Suprapubic skin (tissue), 4 donors: Measurements from ENCODE around the gene SLC37A3. TPM values are rescaled to one million over a fixed set of nuclear protein-coding genes. Genes with fewer than 3 reads are reported as not detected.

Experiments
- DNase-seq, 2 donors: peaks; one replicate each; pipeline ENCODE4 v3.0.0-alpha.2; 2019; ENCODE audit warnings: low spot score in 2 of 2
- H3K27ac ChIP-seq: fragments of 200-600 bp; sonication (generic); one replicate; pipeline ENCODE4 v1.5.1; 2019
- H3K27me3 ChIP-seq: fragments of 200-600 bp; sonication (generic); one replicate; pipeline ENCODE4 v1.5.1; 2019
- H3K36me3 ChIP-seq: fragments of 200-600 bp; sonication (generic); one replicate; pipeline ENCODE4 v1.5.1; 2019
- H3K4me1 ChIP-seq: fragments of 200-600 bp; sonication (generic); one replicate; pipeline ENCODE4 v1.5.1; 2019
- H3K4me3 ChIP-seq: fragments of 200-600 bp; sonication (generic); one replicate; pipeline ENCODE4 v1.5.1; 2019; ENCODE audit warnings: mild to moderate bottlenecking
- H3K9me3 ChIP-seq: fragments of 200-600 bp; sonication (generic); one replicate; pipeline ENCODE4 v1.5.1; 2019
- EP300 ChIP-seq: sonication (generic); formaldehyde crosslinking; IDR thresholded peaks from one replicate; pipeline ENCODE4 v1.6.1; 2017; ENCODE audit warnings: antibody characterized with exemption
- POLR2A ChIP-seq, 2 donors: fragments of 450-650 bp; IDR thresholded peaks; one replicate each; pipeline ENCODE4 v1.6.1; 2017; ENCODE audit warnings: antibody characterized with exemption in 2 of 2, mild to moderate bottlenecking in 2 of 2, moderate library complexity in 2 of 2
- POLR2AphosphoS5 ChIP-seq, 3 donors: sonication (generic); formaldehyde crosslinking; IDR thresholded peaks; one replicate each; pipeline ENCODE4 v1.6.1; 2017; ENCODE audit warnings: antibody characterized with exemption in 3 of 3
- WGBS: methylation state at CpG from one replicate; pipeline ENCODE4 v1.1.5; 2018; 5-methylcytosine and 5-hydroxymethylcytosine counted together
- total RNA-seq, 4 donors: library from RNA; depleted of rRNA; stranded (reverse); fragments of >200 nt; gene quantifications; one replicate each; pipeline ENCODE4 v1.1.0, GENCODE V29; 2016
- TF ChIP-seq, protein P1 (sequence below), 2 donors: fragments of 200-600 bp in 1 of 2; fragments of 450-650 bp in 1 of 2; sonication (generic) in 1 of 2; IDR thresholded peaks; one replicate each; pipeline ENCODE4 v1.5.1; 2016 to 2019; ENCODE audit warnings: antibody characterized with exemption in 2 of 2, mild to moderate bottlenecking in 1 of 2, moderate library complexity in 1 of 2

The SLC37A3 gene
- total RNA-seq, 4 donors from 2014 or later, result 27.3 to 61.4 (median 39.2) TPM

DNA sequence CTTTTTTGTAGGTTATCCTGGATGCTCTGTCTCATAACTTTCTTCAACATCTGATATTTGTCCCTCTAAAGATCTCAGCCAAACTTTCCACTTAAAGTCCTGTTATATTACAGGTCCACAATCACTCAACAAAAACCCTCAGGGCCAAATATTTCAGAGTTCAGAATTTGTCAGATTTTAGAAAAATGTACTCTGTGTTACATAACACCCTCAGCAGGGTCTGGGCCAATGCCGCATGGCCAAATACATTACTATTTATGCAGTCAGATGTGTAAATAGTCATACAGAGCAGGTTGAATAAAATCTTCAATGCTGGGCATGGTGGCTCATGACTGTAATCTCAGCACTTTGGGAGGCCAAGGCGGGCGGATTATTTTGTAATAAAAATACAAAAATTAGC lies 17.0 kb upstream of the SLC37A3 start:
- no peaks in the 10 kb centered on the region for H3K36me3 ChIP-seq
- no peak for DNase-seq
- WGBS, result 94% methylated on average over 3 of the region's 3 CpGs
- H3K9me3 ChIP-seq, result no peaks in the 10 kb centered on the region
- H3K27ac ChIP-seq, result no peak overlapping the region
- no peak for TF ChIP-seq POLR2A (IDR thresholded peaks at IDR 0.05)
- TF ChIP-seq EP300, result no peak
- no peak for TF ChIP-seq POLR2AphosphoS5 (IDR thresholded peaks at IDR 0.05)
- TF ChIP-seq, protein P1, sequence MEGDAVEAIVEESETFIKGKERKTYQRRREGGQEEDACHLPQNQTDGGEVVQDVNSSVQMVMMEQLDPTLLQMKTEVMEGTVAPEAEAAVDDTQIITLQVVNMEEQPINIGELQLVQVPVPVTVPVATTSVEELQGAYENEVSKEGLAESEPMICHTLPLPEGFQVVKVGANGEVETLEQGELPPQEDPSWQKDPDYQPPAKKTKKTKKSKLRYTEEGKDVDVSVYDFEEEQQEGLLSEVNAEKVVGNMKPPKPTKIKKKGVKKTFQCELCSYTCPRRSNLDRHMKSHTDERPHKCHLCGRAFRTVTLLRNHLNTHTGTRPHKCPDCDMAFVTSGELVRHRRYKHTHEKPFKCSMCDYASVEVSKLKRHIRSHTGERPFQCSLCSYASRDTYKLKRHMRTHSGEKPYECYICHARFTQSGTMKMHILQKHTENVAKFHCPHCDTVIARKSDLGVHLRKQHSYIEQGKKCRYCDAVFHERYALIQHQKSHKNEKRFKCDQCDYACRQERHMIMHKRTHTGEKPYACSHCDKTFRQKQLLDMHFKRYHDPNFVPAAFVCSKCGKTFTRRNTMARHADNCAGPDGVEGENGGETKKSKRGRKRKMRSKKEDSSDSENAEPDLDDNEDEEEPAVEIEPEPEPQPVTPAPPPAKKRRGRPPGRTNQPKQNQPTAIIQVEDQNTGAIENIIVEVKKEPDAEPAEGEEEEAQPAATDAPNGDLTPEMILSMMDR (IDR thresholded peaks at IDR 0.05), result no peak
- H3K4me3 ChIP-seq, result no peak overlapping the region
- H3K4me1 ChIP-seq, result no peaks in the 10 kb centered on the region
- H3K27me3 ChIP-seq, result no peaks in the 10 kb centered on the region

DNA sequence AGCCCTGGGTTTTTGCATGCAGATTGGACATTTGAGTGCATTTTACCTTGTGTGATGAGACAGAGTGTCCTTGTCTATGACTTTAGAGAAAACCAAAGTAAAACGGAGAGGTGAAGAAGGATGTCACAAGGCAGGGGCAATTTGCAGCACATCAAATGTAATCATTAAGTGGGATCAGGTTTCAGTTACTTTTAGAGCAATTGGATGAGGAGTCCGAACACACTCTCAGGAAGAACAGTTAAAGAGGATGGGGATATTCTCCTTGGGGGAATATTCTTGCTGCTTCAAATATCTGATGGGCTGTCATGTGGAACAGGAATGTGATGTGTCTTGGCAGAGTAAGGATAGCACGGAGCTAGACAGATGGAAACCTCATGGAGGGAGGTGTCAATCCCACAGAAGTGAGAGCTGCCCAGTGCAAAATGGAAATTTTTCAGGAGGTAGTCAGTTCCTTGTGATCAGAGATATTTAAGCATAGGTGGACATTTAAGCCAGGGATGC lies 6.3 kb upstream of the SLC37A3 start:
- 42% methylated on average over 3 of the region's 3 CpGs for WGBS
- no peaks in the 10 kb centered on the region for H3K27me3 ChIP-seq
- no peak for TF ChIP-seq EP300
- TF ChIP-seq, protein P1 (IDR thresholded peaks at IDR 0.05), result no peak
- no peak for TF ChIP-seq POLR2A (IDR thresholded peaks at IDR 0.05)
- TF ChIP-seq POLR2AphosphoS5 (IDR thresholded peaks at IDR 0.05), result no peak
- no peak for DNase-seq
- H3K4me1 ChIP-seq, result peaks cover 5% of the 10 kb centered on the region
- H3K27ac ChIP-seq, result no peak overlapping the region
- peak overlapping the region; percentile 56 for H3K4me3 ChIP-seq
- no peaks in the 10 kb centered on the region for H3K36me3 ChIP-seq
- H3K9me3 ChIP-seq, result no peaks in the 10 kb centered on the region

DNA sequence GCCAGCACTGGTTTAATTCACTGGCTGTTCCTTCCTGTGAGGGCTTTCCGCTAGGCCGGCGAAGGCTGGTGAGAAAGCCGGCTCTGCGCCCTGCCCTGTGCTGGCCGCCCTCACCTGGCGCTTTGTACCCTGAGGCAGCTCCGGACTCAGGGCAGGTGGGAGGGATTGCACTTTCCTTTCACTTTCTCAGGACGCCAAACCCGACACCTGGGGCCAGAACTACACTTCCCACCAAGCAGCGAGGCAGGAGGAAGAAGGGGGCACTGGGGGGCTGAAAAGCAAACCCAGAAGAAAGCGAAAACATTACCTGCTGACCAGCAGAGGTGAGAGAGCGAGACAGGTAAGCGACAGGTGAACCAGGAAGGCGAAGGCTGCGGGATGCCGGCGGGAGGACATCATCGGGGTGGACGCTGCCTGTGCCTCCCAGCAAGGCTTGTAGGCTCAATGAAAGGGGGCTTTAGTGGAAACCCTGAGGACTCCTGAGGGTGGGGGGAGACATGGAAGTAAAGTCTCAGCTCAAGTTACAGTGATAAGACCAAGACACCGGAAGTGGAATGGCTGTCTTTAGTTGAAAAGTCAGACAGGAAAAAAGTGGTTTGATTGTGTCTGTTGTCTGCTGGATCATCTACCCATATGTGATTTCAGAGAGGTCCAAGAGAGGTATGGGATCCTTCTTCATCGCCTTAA lies 5.7 kb upstream of the SLC37A3 start, which contains the start of gene RAB19:
Gene RAB19 (plus strand): TSS at position 181 of the 687 bp plus-strand sequence. CDS start 3,589 bp downstream, outside the sequence.
- Histone ChIP-seq H3K27me3 (no peaks in the 10 kb centered on the region), H3K4me3 (peak within 1 kb of the TSS; percentile 56), H3K4me1 (peaks cover 5% of the 10 kb centered on the region), H3K36me3 (no peaks in the 10 kb centered on the region), H3K9me3 (no peaks in the 10 kb centered on the region), H3K27ac (no peak within 1 kb of the TSS)
- TF ChIP-seq POLR2AphosphoS5 (IDR thresholded peaks at IDR 0.05) (no peak), EP300 (no peak), POLR2A (IDR thresholded peaks at IDR 0.05) (no peak)
- TF ChIP-seq, protein P1 (IDR thresholded peaks at IDR 0.05), result no peak
- no peak for DNase-seq
- 26% methylated on average over 18 of the region's 22 CpGs for WGBS

DNA sequence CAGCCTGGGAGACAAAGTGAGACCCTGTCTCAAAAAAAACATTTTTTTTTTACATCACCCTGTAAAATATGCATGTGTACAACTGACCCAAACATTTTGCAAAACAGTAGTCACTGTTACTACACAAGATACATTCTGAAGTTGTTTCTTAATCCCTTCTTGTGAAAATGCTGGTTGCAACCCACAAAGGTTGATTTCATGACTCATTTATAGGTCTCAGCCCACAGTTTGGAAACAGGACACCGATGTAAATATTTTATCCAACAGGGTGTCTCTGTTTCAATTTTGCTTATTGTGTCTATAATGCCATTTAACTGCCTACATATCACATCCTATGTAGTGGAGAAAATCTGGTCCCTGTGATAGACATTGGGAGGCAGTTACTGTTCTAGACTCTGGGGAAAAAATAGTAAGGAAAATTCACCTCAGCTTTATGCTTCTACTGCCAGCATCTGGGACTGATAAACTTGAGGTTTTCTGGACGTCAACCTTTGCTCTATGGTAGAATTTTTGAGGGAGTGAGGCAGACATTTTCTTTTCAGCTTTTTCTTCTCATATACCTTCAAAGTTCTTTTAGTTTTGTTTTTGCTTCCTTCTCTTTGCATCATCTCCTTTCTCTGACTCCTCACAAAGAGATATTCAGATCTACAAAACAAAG lies 4.0 kb upstream of the SLC37A3 start:
- H3K4me1 ChIP-seq, result peaks cover 11% of the 10 kb centered on the region
- no peaks in the 10 kb centered on the region for H3K36me3 ChIP-seq
- no peaks in the 10 kb centered on the region for H3K27me3 ChIP-seq
- TF ChIP-seq POLR2A (IDR thresholded peaks at IDR 0.05) (no peak), POLR2AphosphoS5 (IDR thresholded peaks at IDR 0.05) (no peak), EP300 (no peak)
- TF ChIP-seq, protein P1 (IDR thresholded peaks at IDR 0.05), result no peak
- H3K27ac ChIP-seq, result no peak overlapping the region
- WGBS, result 81% methylated on average over 2 of the region's 2 CpGs
- DNase-seq, result no peak
- no peak overlapping the region for H3K4me3 ChIP-seq
- H3K9me3 ChIP-seq, result no peaks in the 10 kb centered on the region

DNA sequence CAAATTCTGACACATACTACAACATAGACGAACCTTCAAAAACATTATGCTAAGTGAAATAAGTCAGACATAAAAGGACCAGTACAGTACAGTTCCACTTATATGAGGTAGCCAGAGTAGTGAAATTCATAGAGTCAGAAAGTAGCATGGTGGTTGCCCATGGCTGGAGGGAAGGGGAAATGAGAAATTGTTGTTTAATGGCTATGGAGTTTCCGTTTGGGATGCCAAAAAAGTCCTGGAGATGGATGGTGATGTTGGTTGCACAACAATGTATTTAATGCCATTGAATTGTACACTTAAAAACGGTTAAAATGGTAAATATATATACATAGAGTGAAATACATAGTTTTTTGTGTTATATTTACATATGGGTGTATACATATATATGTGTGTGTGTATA lies 2.1 kb upstream of the SLC37A3 start:
- no peaks in the 10 kb centered on the region for H3K36me3 ChIP-seq

More for the DNA sequence above, 2.1 kb upstream of the SLC37A3 start:
- Histone ChIP-seq H3K4me3 (no peak overlapping the region), H3K27ac (no peak overlapping the region), H3K9me3 (no peaks in the 10 kb centered on the region), H3K27me3 (no peaks in the 10 kb centered on the region), H3K4me1 (peaks cover 24% of the 10 kb centered on the region)
- DNase-seq, result no peak
- WGBS, result 81% methylated on average over 3 of the region's 3 CpGs
- TF ChIP-seq POLR2AphosphoS5 (IDR thresholded peaks at IDR 0.05) (no peak), POLR2A (IDR thresholded peaks at IDR 0.05) (no peak), EP300 (no peak)
- TF ChIP-seq, protein P1 (IDR thresholded peaks at IDR 0.05), result no peak
